ENCODE results near the gene DRD1.

DNA sequence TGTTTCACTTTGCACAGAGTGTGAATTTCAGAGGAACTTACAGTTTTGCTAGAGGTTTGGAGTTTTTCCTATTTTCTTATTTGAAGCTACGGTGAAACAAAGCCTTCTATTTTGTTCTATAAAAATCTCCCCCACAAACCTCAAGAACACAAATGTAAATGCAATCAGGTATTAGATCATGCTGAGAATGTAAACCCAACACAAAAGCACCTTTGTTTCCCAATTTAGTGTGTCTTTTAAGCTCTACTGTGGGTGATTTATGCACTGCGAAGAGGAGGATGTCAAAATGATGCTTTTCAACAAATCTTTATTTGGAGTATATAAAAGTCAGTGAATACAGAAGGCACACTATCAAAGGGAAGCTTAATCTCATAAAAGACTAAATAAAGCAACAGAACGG is 4.3 kb upstream of the DRD1 start:
- TF ChIP-seq NFIC (IDR thresholded peaks at IDR 0.05; ENCODE audit: borderline replicate concordance) = no peak
- TF ChIP-seq POLR2AphosphoS5 (IDR thresholded peaks at IDR 0.05; ENCODE audit: low read depth, low read length) = no peak
- TF ChIP-seq USF2 (IDR thresholded peaks at IDR 0.05; ENCODE audit: borderline replicate concordance, low read depth, low read length) = no peak
- TF ChIP-seq, protein P1, sequence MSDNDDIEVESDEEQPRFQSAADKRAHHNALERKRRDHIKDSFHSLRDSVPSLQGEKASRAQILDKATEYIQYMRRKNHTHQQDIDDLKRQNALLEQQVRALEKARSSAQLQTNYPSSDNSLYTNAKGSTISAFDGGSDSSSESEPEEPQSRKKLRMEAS (IDR thresholded peaks at IDR 0.05; ENCODE audit: low read depth) = no peak
- TF ChIP-seq EP300 (IDR thresholded peaks at IDR 0.05; ENCODE audit: borderline replicate concordance in 1 of 2, low read depth in 1 of 2, low read length in 1 of 2) = no peak
- no peak for TF ChIP-seq TAF1 (IDR thresholded peaks at IDR 0.05; ENCODE audit: borderline replicate concordance, low read depth, low read length)
- TF ChIP-seq GATA2 (CRISPR knock-in tag; IDR thresholded peaks at IDR 0.05) = no peak
- TF ChIP-seq SIN3A (IDR thresholded peaks at IDR 0.05; ENCODE audit: borderline replicate concordance, low read depth, low read length) = no peak
- TF ChIP-seq CTCF (IDR thresholded peaks at IDR 0.05) = no peak

Data from SK-N-SH (cell line).